GM13977 (cell line): ENCODE results near the gene OR2B3.
"Not testable (repeated sequence)": the region's sequence is repeated elsewhere in the genome, so short reads cannot be mapped to it uniquely, and the experiment has no call there.

Experiments used
- DNase-seq: peaks from one replicate; pipeline ENCODE4 v3.0.0; 2012; ENCODE audit warnings: low spot score
- in situ Hi-C: fragments of 300-500 bp; cut with MboI; formaldehyde crosslinking; loops from one replicate; pipeline ENCODE4 v1.12.0; 2022; ENCODE audit warnings: low sequenced_read_pairs, low pct_unique_long_range_greater_than_20kb, mixed read lengths, inconsistent platforms; ENCODE audit not compliant: unreplicated experiment
- TF ChIP-seq, protein P1 (sequence below): IDR thresholded peaks from 2 replicates; pipeline ENCODE4 v1.5.1; 2012; ENCODE audit warnings: mild to moderate bottlenecking, control low read depth; ENCODE audit not compliant: insufficient read depth; ENCODE audit errors: extremely low read depth, missing control alignments

Gene OR2B3, protein sequence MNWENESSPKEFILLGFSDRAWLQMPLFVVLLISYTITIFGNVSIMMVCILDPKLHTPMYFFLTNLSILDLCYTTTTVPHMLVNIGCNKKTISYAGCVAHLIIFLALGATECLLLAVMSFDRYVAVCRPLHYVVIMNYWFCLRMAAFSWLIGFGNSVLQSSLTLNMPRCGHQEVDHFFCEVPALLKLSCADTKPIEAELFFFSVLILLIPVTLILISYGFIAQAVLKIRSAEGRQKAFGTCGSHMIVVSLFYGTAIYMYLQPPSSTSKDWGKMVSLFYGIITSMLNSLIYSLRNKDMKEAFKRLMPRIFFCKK

DNA sequence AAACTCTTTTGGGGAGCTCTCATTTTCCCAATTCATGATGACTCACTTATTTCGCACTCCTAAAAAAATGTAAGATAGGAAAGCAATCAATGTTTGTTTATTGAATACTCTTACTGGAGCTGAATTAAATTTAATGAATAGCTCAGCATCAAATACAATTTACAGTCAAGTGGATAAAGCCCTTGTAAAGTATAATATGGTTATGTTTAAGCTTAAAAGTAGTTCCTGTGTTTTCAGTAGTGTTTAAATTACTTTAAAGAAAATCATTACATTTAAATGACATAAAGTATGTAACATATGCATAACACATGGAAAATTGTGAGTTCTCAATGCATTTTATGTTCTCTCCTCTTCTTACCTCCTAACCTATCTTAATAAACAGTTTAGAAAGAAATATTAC, at the start of gene OR2B3:
Gene OR2B3 (minus strand): TSS at position 101 of the 400 bp plus-strand sequence. CDS start 65 bp downstream, at position 36.
- in situ Hi-C loops, result no loop called here
- TF ChIP-seq, protein P1, sequence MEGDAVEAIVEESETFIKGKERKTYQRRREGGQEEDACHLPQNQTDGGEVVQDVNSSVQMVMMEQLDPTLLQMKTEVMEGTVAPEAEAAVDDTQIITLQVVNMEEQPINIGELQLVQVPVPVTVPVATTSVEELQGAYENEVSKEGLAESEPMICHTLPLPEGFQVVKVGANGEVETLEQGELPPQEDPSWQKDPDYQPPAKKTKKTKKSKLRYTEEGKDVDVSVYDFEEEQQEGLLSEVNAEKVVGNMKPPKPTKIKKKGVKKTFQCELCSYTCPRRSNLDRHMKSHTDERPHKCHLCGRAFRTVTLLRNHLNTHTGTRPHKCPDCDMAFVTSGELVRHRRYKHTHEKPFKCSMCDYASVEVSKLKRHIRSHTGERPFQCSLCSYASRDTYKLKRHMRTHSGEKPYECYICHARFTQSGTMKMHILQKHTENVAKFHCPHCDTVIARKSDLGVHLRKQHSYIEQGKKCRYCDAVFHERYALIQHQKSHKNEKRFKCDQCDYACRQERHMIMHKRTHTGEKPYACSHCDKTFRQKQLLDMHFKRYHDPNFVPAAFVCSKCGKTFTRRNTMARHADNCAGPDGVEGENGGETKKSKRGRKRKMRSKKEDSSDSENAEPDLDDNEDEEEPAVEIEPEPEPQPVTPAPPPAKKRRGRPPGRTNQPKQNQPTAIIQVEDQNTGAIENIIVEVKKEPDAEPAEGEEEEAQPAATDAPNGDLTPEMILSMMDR, result no peak
- DNase-seq, result no peak

GRCh38 chr6:29131691-29132090, 44.6 kb upstream of the OR2B3 start:
- TF ChIP-seq, protein P1, result no peak
- in situ Hi-C loops, result no loop called here
- DNase-seq, result no peak

GRCh38 chr6:29130644-29131043, 43.5 kb upstream of the OR2B3 start:
- no peak for DNase-seq
- in situ Hi-C loops, result no loop called here
- TF ChIP-seq, protein P1, result no peak

- in situ Hi-C loops, result no loop called here
- TF ChIP-seq, protein P1, result no peak
- DNase-seq, result no peak
These were observed 42.4 kb upstream of the OR2B3 start for GRCh38 chr6:29129326-29130012.

- in situ Hi-C loops, result not testable (repeated sequence)
These were observed 27.9 kb upstream of the OR2B3 start for GRCh38 chr6:29114964-29115363.

DNA sequence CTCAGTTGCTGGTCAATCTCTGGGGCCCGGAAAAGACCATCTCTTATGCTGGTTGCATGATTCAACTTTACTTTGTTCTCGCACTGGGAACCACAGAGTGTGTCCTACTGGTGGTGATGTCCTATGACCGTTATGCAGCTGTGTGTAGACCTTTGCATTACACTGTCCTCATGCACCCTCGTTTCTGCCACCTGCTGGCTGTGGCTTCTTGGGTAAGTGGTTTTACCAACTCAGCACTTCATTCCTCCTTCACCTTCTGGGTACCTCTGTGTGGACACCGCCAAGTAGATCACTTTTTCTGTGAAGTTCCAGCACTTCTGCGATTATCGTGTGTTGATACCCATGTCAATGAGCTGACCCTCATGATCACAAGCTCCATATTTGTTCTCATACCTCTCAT, 25.0 kb upstream of the OR2B3 start:
- in situ Hi-C loops, result no loop called here
- no peak for DNase-seq
- TF ChIP-seq, protein P1, result no peak

More at GRCh38 chr6:29114964-29115363, 27.9 kb upstream of the OR2B3 start:
- DNase-seq, result not testable (repeated sequence)

DNA sequence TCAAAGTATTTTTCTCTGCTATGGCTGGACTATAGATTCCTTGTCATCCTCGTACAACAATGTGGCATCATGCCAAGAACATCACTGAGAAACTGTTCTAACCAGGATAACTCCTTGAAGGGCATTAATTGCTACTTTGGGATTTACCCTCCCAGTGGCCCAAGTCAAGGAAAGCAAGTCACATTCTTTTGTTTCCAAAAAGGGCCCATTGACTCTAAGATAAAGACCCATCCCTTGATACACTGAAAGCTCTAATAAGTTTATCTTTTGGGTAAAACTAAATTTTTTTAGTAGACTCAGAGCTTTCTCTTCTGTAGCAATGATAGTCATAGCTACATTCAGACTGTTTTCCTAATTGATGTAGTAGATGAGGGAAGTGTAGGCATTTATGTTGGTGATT, 20.6 kb upstream of the OR2B3 start, which contains the start of gene OR2J3:
Gene OR2J3 (plus strand): TSS at position 301 of the 400 bp plus-strand sequence. CDS start 3,833 bp downstream, outside the sequence.
- in situ Hi-C loops, result no loop called here
- TF ChIP-seq, protein P1, result no peak
- no peak for DNase-seq
